ENCODE measurements around the gene ELOVL5. TPM values are rescaled to one million over a fixed set of nuclear protein-coding genes. Genes with fewer than 3 reads are reported as not detected.

Gene ELOVL5
- polyA plus RNA-seq, 3 donors = 44.7 to 97.1 (median 69.5) TPM

GRCh38 chr6:53376661-53377226 is 28.0 kb upstream of the ELOVL5 start:
- H3K9me3 ChIP-seq (replicated peaks in 1 of 2; ENCODE audit: control insufficient read depth in 1 of 2, insufficient read depth in 1 of 2, low read length in 2 of 2) = no peaks in the 10 kb centered on the region
- H4K20me1 ChIP-seq (ENCODE audit: insufficient read depth, low read length) = no peaks in the 10 kb centered on the region
- no peak overlapping the region for H3K4me2 ChIP-seq (replicated peaks; ENCODE audit: extremely low read depth, low read length, poor library complexity, severe bottlenecking)
- Mint-ChIP-seq H3K4me1 (no peaks in the 10 kb centered on the region), H3K27ac (no peak overlapping the region), H3K27me3 (ENCODE audit: low read depth in 3 of 3) (peaks cover 0 to 4% (median 2%) of the 10 kb centered on the region in 3 donors), H3K9me3 (peaks cover 0 to 4% (median 0%) of the 10 kb centered on the region in 7 donors), H3K4me3 (no peak overlapping the region), H3K36me3 (no peaks in the 10 kb centered on the region)
- H3K4me3 ChIP-seq (replicated peaks in 1 of 3; ENCODE audit: low read depth in 2 of 3, low read length in 3 of 3) = no peak overlapping the region
- no peaks in the 10 kb centered on the region for H3K36me3 ChIP-seq (replicated peaks in 1 of 2; ENCODE audit: control insufficient read depth in 1 of 2, insufficient read depth in 2 of 2, low read length in 2 of 2)
- H2AFZ ChIP-seq (ENCODE audit: insufficient read depth, low read depth, low read length, poor library complexity, severe bottlenecking) = no peak overlapping the region
- H3K27me3 ChIP-seq (ENCODE audit: control insufficient read depth in 2 of 2, insufficient read depth in 2 of 2, low read length in 2 of 2) = peaks cover 0 to 2% of the 10 kb centered on the region in 2 donors
- H3K4me1 ChIP-seq (ENCODE audit: control insufficient read depth in 1 of 2, insufficient read depth in 2 of 2, low read length in 2 of 2) = no peaks in the 10 kb centered on the region
- H3K27ac ChIP-seq (ENCODE audit: low read depth in 1 of 2, low read length in 2 of 2) = no peak overlapping the region
- no peak overlapping the region for H3K9ac ChIP-seq (ENCODE audit: insufficient read depth, low read length, poor library complexity, severe bottlenecking)
- H3K79me2 ChIP-seq (ENCODE audit: insufficient read depth, low read length) = no peaks in the 10 kb centered on the region
- 100% methylated on average over 1 of the region's 5 CpGs for WGBS (ENCODE audit: insufficient coverage)
- no peak for DNase-seq
- no peak for TF ChIP-seq CTCF (IDR thresholded peaks at IDR 0.05)
- intact Hi-C loops (cut with micrococcal nuclease) = no loop called here

DNA sequence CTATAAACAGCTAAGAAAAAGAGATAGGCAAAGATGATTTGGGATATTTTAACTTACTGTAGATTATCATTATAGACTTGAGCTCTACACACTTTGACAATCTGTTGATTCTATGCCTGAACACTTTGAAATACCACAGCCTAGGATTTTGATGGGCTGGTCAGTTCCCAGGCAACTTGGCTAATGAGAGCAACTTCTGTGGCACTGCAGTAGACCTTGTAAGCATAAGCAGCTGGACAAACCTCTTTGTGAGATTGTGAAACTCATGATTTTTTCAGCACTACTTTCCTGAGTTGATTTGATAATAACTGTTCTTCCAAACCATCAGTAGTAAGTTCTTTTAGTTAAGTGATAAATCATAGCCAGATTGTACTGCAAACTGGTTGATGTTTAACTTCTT is 27.1 kb upstream of the ELOVL5 start:
- Mint-ChIP-seq H3K27ac (no peak overlapping the region), H3K4me1 (no peaks in the 10 kb centered on the region)
- intact Hi-C loops (cut with micrococcal nuclease) = no loop called here

More for the DNA sequence above, 27.1 kb upstream of the ELOVL5 start:
- H3K4me3 Mint-ChIP-seq = no peak overlapping the region
- no peaks in the 10 kb centered on the region for H4K20me1 ChIP-seq (ENCODE audit: insufficient read depth, low read length)
- no peaks in the 10 kb centered on the region for H3K36me3 Mint-ChIP-seq
- no peak overlapping the region for H3K4me2 ChIP-seq (replicated peaks; ENCODE audit: extremely low read depth, low read length, poor library complexity, severe bottlenecking)
- no peaks in the 10 kb centered on the region for H3K79me2 ChIP-seq (ENCODE audit: insufficient read depth, low read length)
- no peak overlapping the region for H3K27ac ChIP-seq (ENCODE audit: low read depth in 1 of 2, low read length in 2 of 2)
- H3K9ac ChIP-seq (ENCODE audit: insufficient read depth, low read length, poor library complexity, severe bottlenecking) = no peak overlapping the region
- no peak for TF ChIP-seq CTCF (IDR thresholded peaks at IDR 0.05)
- no peaks in the 10 kb centered on the region for H3K9me3 Mint-ChIP-seq
- H3K36me3 ChIP-seq (replicated peaks in 1 of 2; ENCODE audit: control insufficient read depth in 1 of 2, insufficient read depth in 2 of 2, low read length in 2 of 2) = no peaks in the 10 kb centered on the region
- no peak for DNase-seq
- H3K4me1 ChIP-seq (ENCODE audit: control insufficient read depth in 1 of 2, insufficient read depth in 2 of 2, low read length in 2 of 2) = no peaks in the 10 kb centered on the region
- no peak overlapping the region for H3K4me3 ChIP-seq (replicated peaks in 1 of 3; ENCODE audit: low read depth in 2 of 3, low read length in 3 of 3)
- H3K27me3 Mint-ChIP-seq (ENCODE audit: low read depth in 3 of 3) = peaks cover 0 to 4% (median 2%) of the 10 kb centered on the region in 3 donors
- H2AFZ ChIP-seq (ENCODE audit: insufficient read depth, low read depth, low read length, poor library complexity, severe bottlenecking) = no peak overlapping the region
- peaks cover 0 to 2% of the 10 kb centered on the region in 2 donors for H3K27me3 ChIP-seq (ENCODE audit: control insufficient read depth in 2 of 2, insufficient read depth in 2 of 2, low read length in 2 of 2)
- no peaks in the 10 kb centered on the region for H3K9me3 ChIP-seq (replicated peaks in 1 of 2; ENCODE audit: control insufficient read depth in 1 of 2, insufficient read depth in 1 of 2, low read length in 2 of 2)

All from CD14-positive monocyte (primary cell).